Measurements from ENCODE around the gene GMNN.
"Not testable (repeated sequence)": the region's sequence is repeated elsewhere in the genome, so short reads cannot be mapped to it uniquely, and the experiment has no call there.

The GMNN gene

GRCh38 chr6:24763578-24763977, 11.2 kb upstream of the GMNN start:
- no peak for DNase-seq

- not testable (repeated sequence) for DNase-seq
These were observed 9.6 kb upstream of the GMNN start for GRCh38 chr6:24764833-24765828.

DNA sequence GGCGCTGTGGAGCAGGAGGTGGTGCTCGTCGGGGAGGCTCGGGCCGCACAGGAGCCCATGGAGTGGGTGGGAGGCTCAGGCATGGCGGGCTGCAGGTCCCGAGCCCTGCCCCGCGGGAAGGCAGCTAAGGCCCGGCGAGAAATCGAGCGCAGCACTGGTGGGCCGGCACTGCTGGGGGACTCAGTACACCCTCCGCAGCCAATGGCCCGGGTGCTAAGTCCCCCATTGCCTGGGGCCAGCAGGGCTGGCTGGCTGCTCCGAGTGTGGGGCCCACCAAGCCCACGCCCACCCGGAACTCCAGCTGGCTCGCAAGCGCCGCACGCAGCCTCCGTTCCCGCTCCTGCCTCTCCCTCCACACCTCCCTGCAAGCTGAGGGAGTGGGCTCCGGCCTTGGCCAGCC, 8.8 kb upstream of the GMNN start:
- DNase-seq, result not testable (repeated sequence)

DNA sequence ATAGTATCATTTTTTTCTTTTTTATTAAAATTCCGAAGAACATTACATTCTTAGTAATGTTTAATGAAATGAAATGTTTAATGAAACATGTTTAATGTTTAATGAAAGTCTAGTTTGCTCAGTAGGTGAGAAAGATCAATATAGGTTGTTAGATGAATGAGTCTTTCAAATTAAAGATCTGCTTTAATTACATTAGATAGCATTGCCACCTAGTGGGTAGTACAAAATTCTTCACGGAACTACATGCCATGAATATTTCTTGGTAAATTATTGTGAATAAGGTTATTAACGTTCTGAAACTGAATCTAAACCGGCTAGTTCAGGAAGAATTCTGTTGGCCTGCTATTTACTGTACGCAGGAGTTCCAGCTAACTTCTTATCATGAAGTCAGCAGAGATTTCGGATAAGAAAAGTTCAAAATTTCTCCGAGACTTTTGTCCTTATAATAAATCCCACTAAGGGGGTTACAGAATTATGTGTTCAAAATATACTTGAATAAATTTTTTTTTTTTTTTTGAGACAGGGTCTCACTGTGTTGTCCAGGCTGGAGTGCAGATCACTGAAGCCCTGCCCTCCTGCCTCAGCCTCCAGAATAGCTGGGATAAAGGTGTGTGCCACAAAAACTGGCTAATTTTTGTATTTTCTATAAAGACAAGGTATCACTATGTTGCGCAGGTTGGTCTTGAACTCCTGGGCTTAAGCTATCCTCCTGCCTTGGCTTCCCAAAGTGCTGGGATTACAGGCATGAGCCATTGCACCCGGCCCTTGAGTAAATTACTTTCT, 7.9 kb upstream of the GMNN start:
- no peak for DNase-seq

DNA sequence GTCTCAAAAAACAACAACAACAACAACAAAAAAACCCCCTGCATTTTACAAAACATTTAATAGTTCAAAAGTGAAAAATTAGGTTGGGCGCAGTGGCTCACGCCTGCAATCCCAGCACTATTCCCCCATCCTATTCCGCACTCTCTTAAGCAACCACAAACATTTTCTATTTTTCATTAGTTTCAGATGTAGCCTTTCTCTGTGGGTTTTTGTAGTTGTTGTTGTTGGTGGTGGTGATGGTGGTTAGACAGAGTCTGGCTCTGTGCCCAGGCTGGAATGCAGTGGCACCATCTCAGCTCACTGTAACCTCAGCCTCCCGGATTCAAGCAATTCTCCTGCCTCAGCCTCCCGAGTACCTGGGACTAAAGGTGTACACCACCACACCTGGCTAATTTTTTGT, 6.4 kb upstream of the GMNN start:
- DNase-seq, result no peak

- peak; percentile 14 for DNase-seq
These were observed 852 bp downstream of the GMNN start for GRCh38 chr6:24775520-24776058.

DNA sequence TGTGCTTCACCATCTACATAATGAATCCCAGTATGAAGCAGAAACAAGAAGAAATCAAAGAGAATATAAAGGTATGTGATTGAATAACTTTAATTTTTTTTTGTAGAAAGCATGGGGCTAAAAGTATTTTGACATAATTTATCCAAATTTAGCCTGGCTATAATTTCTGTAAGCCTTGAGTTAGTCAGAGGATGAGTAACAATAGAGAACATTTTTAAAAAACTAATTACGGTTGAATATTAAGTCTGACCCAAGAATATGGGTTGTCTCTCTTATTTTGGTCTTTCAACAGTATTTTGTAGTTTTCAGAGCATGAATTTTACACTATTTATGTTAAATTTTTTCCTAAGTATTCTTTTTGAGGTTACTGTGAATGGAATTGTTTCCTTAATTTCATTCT, 2.5 kb downstream of the GMNN start:
- DNase-seq, result no peak

- DNase-seq, result no peak
These were observed 3.4 kb downstream of the GMNN start for GRCh38 chr6:24778121-24778520.

- no peak for DNase-seq
These were observed 4.1 kb downstream of the GMNN start for GRCh38 chr6:24778878-24779277.

DNA sequence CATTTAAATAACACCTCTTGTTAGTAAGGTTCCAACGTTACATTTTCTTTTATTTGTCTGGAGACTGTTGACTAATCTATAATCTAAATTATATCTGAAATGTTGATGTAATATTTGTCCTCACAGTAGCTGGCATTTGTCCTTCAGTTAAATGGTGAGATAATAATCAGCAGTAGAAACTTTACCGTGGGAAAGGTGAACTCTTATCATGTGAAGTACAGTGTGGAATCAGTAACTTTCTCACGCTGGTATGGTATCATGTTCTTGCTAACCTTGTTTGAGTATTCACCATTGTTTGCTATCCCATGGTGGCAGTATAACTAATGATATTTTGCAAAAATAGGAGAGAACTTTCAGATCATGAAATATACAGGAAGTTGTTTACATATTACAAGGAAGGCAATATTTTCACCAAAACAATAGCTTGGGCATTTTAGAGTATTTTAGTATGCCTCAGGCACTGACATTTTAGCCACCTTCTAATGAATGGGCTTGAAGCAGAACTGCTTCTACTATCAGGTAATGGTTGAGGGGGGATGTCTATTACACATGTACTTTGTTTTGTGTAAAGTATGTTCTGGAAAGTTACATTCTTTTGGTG, 4.8 kb downstream of the GMNN start:
- DNase-seq, result no peak

GRCh38 chr6:24780206-24780605, 5.5 kb downstream of the GMNN start:
- no peak for DNase-seq

DNA sequence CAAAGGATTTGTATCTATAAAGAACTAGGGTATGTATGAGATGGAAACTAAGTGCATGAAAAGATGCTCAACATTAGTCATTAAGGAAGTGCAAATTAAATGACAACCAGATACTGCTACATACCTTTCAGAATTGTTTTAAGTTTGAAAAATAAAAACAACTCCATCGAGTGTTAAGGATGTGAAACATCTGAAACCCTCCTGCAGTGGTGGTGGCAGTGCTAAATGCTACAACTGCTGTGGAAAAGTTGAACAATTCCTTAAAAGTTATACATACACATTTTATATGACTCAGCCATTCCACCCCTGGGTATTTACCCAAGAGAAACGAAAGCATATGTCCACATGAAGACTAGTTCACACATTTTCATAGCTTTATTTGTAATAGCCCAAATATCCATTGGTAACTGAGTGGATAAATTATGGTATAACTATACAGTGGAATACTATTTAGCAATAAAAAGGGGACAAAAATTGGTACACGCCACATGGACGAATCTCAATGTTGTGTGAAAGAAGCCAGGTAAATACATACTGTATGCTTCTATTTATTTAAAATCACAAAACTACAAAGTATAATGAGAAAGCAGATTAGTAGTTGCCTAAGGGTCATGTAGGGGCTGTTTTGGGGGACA, 13.4 kb downstream of the GMNN start:
- DNase-seq, result no peak

DNA sequence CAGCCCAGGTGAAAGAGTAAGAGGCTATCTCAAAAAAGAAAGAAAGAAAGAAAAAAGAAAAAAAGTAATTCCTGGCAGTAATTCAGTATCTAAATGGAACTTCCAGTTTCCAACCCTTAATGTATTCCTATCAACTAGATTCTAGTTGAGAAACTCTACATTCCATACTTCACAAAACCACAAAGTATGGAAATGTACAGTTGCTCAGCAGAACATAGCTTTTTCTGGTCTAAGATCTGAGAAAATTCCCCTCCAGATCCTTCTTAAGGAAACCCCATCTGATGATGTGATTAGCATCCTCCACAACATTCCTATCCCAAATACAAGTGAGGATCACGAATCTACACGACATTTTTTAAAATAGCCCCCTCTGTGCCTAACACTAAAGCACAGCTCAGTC, 20.4 kb downstream of the GMNN start:
- DNase-seq, result no peak

DNA sequence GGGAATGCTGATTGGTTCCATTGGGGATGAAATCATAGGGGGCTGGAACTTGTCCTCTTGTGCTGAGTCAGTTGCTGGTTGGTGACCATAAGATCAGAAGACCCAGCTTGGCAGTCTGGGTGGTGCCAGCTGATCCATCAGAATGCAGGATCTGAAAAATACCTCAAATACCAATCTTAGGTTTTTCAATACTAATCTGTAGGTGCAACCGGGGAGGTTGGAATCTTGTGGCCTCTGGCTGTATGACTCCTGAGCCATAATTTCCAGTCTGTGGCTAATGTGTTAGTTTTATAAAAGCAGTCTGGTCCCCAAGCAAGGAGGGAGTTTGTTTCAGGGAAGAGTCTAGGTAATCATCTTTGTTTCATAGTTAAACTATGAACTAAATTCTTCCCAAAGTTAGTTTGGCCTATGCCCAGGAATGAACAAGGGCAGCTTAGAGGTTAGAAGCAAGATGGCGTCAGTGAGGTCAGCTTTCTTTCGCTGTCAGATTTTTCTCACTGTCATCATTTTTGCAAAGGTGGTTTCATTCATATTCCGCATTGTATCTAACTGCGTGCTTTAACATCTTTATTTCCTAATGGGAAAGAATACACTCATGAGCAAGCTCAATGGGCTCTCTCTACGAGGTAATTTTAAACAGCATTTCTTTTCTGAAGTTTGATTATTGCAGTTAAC, 22.0 kb downstream of the GMNN start:
- DNase-seq, result no peak

DNA sequence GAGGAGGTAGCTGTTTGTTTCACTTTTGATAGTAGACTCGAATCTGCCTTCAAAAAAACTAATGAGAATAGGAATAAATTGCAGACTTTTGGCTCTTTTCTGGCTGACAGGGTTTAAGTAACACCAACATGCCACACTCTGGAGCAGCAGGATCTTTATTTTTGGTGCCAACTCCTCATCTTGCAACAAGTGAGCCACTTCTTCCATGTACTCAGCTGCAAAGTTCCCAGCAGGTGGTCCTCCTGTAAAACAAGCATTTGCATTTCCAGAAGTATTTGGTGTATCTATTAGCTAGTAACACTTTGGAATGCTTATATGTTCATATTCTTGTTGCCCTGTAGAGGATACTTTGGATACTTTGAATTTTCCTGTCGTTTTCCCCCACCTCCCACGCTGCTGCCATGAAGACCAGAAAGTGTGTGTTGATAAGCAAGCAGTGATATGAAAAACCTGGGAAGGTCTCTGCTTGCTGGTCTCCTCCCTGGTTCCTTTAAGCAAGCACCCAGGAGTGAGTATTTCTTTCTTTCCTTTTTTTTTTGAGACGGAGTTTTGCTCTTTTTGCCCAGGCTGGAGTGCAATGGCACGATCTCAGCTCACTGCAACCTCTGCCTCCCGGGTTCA, 23.0 kb downstream of the GMNN start:
- DNase-seq, result no peak

DNA sequence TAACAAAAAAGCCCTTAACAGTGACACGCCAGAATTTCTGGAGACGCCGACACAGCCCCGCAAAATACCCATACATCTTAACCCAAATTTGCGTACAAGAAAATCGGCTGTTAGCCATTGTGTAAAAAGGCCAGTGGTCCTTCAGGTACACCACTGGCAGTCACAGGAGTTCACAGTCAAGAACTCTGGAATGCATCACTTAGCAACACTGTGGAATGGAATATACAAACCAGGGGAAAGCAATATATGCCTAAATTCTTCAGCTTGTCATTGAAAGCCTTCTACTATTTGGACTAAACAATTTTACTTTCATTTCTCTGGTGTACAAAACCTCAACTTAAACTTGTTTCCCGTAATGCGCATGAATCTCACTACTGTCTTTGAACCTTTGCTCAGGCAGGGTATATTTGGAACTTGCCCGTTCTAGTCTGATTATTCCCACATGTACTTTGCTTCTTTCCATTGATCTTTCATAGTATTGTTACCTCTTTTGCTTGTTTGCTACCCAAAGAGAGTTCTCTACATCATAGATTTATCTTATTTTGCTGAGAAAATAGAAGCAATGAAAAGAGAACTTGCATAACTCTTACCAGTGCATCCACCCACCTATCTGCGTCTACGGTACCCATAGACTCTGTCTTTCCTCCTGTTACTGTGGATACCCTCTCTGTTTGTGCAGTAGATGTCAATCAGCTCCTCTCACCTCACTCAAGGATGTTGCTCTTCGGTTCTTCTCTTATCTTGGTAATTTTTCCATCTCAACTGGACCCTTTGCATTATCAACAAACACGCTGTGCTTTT, 24.2 kb downstream of the GMNN start, which contains the start of gene ARMH2:
Gene ARMH2, minus strand, starts transcription at position 178 of the 801 bp plus-strand sequence. Its CDS starts 60 bp downstream, at position 118.
- no peak for DNase-seq

DNA sequence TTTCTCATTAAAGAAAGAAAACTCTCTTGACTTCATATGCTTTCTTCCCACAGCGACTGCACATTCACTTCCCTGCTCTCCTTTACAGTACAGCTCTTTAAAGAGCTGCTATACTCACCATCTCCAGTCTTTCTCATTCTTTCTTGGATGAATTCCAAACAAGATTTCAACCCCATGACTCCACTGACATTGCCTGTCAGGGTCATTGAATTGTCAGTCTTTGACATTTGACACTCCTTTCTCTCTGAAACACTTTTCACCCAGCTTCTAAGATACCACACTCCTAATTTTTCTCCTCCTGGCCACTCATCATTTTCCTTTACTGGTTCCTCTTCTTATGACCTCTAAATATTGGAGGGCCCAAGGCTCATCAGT, 24.8 kb downstream of the GMNN start:
- no peak for DNase-seq

DNA sequence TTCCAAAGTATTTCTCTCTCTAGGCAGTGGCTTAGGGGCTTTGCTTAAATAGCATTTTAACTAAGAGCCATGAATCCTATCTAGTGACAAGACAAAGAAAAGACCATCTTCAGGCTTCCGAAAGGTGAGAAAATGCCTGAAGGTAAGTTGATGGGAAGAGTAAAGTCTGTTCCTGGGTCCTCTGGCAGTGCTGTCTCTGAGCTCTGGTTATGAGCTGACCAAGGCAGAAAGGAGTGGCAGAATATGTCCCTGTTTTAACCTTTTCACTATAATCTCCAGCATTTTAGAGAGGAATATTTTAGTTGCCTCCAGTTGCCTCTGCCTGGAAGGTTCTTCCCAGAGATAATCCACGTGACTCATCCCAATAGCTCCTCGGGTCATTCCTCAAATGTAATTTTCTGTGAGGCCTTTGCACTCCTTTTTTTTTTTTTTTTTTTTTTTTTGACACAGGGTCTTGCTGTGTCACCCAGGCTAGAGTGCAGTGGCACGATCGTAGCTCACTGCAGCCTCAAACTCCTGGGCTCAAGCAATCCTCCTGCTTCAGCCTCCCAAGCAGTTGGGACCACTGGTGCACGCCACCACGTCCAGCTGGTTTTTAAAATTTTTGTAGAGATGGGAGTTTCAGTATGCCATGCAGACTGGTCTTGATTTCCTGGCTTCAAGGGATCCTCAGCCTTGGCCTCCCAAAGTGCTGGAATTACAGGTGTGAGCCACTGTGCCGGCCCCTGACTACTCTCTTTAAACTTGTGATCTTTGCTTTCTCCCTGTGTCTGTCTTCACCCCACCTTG, 27.7 kb downstream of the GMNN start:
- no peak for DNase-seq

DNA sequence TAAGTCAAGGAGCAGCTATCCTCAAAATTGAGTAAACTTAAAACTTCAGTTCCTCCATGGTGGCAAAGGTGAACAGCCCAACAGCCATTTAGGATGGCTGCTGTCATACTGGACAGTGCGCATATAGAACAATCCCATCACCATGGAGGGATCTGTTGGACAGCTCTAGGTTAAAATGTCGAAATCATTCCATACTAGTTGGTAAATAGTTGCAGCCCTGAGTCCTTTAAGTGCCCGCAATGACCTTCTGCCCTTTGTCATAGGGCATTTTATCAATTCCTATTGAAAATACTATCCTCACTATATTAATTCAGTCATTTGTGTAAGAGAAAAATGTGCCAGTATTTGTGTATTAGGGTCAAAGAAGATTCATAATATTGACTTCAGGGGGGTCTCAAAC, 32.8 kb downstream of the GMNN start:
- no peak for DNase-seq

- DNase-seq, result no peak
These were observed 35.0 kb downstream of the GMNN start for GRCh38 chr6:24809728-24810127.

Measured in activated effector memory CD4-positive, alpha-beta T cell treated with Interleukin-2 at 50 U/mL for 16 hours (primary cell).